GM18498 (cell line): Measurements from ENCODE around the gene C19orf85.

Source experiments
- ATAC-seq: cut with Tn5 transposase; IDR thresholded peaks from one replicate; pipeline ENCODE4 v1.9.1; 2021; ENCODE audit warnings: mild to moderate bottlenecking, moderate library complexity; ENCODE audit not compliant: unreplicated experiment

C19orf85 gene

GRCh38 chr19:55478364-55478763, 13.8 kb upstream of the C19orf85 start:
- ATAC-seq, result no peak

DNA sequence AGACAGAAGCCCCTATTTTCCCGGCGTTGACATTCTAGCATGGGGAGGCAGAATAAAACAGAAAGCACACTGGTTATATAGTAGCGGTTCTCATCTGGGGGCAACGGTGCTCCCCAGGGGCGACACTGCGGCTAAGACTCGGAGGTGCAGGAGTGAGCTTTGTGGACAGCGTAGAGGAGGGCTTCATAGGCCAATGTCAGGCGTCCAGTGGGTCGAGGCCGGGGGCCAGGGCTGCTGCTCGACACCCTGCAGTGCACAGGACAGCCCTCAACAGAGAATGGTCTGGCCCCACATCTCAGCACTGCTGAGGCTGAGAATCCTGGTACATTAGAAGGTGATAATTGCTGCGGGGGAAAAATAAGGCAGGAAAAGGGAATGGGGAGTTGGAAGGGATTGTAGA, 13.4 kb upstream of the C19orf85 start:
- no peak for ATAC-seq

- peak; percentile 95 for ATAC-seq
These were observed 11.7 kb upstream of the C19orf85 start, which contains the start of gene ZNF628 for GRCh38 chr19:55476100-55476775. ZNF628 (plus strand) TSS chr19:55476617; CDS start chr19:55479911, 3,294 bp downstream.

DNA sequence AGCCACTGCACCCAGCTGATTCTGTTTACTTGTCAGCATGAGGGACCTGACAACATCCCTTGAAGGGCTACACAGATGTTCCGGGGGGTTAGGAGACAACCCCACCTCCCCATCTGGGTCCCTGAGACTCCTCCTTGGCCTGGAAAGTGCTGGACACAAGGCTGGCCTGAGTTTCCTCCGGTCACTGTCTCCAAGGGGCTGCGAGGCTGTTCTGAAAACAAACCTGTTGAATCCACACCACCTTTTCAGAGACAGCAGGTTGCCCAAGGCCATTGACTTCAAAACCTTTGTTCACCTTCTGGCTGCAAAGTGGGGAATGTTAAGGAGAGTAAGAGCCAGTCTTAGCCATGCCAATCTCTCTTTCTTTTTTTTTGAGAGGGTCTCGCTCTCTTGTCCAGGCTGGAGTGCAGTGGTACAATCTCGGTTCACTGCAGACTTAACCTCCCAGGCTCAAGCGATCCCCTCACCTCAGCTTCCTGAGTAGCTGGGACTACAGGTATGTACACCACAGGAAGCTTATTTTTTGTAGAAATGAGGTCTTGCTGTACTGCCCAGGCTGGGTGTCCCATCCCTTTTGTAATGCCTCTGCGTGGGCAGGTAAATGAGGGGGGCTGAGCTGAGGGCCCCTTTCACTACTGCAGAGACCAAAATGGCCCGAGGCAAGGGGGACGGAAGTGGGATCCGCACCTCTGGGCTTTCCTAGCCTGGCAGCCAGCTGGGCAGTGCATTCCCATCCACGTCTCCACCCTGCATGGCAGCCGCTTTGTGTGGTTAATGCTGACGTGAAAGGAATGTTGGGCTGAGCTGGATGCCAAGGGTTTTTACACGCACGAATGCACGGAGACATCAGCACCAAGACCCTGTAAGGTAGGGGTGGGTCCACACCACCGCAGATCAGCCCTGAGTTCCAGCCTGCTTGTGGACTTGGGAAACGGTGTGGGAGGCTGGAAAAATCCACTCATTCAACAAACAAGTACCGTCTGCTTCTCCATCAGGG, 10.0 kb upstream of the C19orf85 start:
- no peak for ATAC-seq

- ATAC-seq, result no peak
These were observed 8.9 kb upstream of the C19orf85 start for GRCh38 chr19:55473225-55474012.

DNA sequence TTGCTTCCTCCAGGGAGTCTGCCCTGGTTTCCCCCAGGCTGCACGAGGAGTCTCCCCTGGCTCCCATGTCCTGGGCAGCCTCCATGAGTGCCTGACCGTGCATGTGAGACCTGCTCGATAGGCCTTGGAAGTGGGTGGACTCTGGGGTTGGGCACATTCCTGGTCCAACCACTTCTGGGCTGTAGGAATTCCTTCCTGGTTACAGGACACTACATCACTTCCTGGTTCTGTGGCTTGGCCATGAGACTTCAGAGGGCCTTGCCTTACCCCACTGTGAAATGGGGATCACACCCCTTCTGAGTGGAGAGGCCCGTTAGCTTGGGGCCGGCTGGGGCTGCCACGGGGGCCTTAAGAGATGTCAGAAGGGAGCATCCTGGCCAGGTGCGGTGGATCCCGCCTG, 7.9 kb upstream of the C19orf85 start:
- ATAC-seq, result no peak

DNA sequence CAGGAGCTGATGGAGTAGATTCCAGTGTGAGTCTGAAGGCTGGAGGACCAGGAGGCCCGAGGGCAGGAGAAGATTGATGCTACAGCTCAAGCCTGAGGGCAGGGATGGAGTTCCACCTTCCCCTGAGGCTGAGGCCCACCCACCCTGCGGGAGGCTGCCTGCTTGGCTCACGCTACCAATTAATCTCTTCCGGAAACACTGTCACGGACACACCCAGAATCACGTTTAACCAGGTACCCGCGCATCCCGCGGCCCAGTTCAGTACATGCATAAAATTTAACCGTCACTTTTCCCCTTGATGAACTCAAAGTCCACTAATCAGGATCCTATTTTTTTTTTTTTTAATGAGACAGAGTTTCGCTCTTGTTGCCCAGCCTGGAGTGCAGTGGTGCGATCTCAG, 6.7 kb upstream of the C19orf85 start:
- ATAC-seq, result no peak

DNA sequence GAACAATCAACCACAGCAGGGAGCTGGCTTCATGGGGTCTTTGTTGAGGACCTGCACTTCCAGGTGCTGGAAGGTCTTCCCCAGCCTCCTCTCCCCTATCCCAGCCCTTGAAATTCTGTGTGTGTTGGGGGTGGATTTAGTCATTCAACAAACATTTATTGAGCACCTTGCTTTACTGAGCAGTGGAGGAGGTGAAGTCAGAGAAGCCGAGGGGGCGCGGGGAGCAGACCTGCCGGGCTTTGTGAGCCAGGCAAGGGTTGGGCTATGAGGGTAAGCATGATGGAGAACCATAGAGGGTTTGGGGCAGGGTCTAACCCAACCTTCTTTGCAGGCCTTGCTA, 3.5 kb upstream of the C19orf85 start:
- ATAC-seq, result no peak

- ATAC-seq, result peak; percentile 66
These were observed 2.9 kb upstream of the C19orf85 start for GRCh38 chr19:55467236-55468053.

DNA sequence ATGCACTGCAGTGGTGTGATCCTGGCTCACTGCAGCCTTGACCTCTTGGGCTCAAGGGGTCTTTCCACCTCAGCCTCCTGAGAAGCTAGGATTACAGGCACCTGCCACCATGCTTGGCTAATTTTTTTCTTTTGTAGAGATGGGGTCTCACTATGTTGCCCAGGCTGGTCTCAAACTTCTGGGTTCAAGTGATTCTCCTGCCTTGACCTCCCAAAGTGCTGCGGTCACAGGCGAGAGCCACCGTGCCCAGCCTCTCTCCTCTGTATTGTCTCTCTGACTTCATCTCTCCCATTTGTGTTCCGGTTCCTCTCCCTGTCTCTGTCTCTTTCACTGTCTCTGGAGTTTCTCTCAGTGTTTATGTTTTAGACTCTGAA, 1.7 kb upstream of the C19orf85 start:
- ATAC-seq, result no peak

DNA sequence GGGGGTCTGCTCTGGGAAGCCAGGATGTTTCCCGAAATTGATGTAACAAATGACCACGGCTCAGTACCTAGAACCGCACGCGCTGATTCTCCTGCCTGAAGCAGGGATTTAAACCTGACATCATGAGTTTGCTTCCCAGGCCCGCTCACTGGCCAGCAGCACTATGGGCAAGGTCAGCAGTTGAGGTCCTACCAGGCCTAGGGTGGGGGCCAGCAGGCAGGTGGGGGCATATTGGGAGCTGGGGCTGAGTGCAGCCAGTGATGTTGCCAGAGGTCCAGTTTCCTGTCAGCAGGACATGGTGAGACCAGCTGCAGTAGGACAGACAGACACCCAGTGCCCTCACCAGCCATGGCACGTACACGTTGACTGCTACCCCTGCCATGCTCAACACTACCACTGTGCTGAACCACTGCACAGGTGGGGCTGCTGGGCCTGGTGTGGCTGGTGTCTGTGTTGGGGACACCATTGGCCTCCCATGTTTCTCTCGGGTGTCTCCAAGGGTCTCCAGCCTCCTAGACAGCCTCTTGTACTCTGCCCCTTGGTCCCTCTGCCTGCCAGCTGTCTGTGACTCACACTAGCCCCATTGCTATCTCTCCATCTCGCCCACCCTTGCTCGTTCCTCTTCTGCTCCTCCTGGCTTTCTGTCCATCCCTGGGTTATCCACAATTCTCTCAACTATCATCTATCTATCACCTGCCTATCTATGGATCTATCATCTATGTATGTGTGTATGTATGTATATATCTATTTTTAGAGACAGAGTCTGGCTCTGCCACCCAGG, 1.1 kb upstream of the C19orf85 start:
- ATAC-seq, result no peak

DNA sequence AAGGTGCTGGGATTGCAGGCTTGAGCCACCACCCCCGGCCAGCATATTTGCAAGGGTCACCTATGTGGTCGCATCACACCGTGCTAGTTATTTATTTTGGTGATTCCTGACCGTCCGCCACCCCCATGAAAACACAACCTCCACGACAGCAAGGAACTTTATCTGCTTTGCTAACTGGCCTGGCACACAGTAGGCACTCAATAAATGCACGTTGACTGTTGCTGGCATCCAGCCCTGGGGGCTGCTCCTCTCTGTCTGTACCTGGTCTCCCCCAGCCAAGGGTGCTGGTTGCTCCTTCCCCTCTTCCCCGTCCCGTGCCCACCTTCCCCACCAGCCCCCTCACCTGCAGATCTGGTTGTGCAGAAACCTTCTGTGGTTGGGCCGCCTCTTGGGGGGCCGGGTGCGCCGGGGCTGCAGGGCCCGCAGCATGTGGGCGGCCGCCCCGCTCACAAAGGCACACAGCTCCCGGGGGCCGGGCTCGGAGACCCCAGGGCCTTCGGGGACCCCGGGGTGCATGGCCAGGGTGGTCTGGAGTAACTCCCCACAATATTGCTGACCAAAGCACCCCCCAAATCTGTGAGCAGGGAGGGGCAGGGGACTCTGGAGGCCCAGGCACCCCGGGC, 401 bp downstream of the C19orf85 start:
- no peak for ATAC-seq

DNA sequence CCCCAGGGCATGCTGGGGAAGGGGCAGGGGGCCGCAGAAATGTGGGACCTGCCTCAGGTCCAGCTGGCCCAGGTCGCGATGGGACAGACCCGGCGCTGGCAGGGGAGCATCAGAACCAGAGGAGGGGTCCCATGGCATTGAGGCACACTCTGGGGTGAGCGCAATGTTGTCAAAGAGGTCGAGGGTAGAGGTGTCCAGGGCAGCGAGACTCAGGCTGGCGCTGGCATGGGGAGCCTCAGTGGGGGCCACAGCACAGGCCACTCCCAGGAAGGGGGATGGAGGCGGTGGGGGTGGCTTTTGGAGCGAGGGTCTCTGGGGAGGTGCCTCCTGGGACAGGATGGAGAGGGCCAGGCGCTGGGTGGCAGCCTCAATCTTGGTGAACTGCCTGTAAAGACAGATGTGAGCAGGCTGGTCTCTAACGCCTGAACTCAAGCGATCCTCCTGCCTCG, 944 bp downstream of the C19orf85 start:
- ATAC-seq, result no peak

DNA sequence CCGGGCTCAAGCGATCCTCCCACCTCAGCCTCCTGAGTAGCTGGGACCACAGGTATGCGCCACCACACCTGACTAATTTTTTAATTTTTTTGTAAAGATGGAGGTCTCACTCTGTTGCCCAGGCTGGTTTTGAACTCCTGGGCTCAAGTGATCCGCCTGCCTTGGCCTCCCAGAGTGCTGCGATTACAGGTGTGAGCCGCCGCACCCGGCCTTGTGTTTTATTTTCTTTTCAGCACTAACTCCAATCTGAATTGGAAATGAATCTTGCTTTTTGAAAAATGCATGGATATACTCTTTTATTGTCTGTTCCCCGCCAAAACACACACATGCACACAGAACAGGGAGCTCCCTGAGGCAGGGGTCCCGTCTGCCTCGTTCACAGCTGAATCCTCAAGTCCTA, 1.8 kb downstream of the C19orf85 start:
- no peak for ATAC-seq

- ATAC-seq, result no peak
These were observed 2.5 kb downstream of the C19orf85 start for GRCh38 chr19:55461974-55462626.

DNA sequence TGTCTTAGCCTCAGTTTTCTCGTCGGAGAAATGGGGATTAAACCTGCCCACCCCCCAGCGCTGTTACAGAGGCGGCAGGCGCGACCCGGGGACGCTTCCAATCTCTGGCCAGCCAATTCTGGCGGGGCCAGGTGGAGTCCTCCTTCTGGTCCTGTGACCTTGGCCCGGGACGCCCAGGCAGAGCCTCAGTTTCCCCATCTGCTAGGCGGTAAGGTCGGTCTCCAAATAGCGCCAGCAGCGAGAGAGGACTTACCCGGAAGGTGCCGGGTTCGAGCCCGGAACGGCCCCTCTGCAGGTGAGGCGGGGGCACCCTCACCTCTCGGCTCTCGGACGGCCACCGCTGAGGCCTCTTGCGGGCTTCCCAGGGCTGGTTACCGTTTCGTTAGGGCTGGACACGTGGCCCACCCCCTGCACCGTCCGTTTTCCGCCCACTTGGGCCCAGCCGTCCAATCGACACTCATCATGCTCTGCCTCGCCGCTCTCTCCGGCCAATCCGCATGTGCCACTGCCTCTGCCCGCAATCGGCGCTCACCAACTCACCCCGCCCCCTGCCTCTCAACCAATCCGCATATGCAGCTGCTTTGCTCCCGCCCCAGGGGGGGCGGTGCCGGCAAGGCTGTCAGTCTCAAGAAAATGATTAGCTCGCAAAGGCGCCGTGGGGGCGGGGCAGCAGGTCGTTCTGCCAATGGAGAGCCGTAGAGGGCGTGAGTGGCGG, 3.1 kb downstream of the C19orf85 start, which contains the start of gene ISOC2:
ISOC2 (minus strand) TSS at position 384 of the 715 bp plus-strand sequence. CDS start 5,156 bp downstream, outside the sequence.
- ATAC-seq, result peak; percentile 91

DNA sequence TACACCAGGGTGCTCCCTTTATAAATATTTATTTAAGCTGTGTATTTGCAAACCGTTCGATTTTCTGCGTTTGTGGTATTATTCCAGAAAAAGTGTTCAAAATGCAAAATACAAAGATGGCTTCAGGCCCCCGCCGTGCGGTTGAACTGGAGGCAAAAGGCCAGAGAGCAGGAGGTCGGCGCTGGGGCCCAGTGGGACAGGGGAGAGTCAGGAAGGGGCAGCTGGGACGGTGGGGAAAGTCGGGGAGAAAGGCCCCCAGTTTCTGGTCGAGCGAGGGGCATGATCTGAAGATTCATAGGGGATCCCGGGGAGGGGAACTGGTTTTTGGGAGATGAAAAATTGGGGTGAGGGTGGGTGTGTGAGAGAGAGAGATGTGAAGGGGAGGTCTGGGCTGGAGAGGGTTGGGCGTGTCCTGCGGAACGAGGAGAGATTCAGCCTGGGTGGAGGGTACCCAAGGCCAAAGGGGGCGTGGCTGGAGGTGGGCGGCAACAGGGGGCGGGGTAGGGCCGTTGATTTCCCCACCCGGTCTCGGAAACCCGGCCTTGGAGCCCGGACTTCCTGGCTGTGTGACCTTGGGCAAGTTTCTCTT, 3.8 kb downstream of the C19orf85 start:
- ATAC-seq, result no peak
